Mucosa of descending colon (tissue), 3 donors: Measurements from ENCODE around the gene SSTR5. TPM values are rescaled to one million over a fixed set of nuclear protein-coding genes. Genes with fewer than 3 reads are reported as not detected.

ENCODE experiments used
- ATAC-seq: fragments of 200-7000 bp; cut with Tn5 transposase; one replicate; pipeline ENCODE4 v1.9.1; 2020; ENCODE audit warnings: mild to moderate bottlenecking, moderate library complexity
- DNase-seq, 3 donors: peaks; one replicate each; pipeline ENCODE4 v3.0.0-alpha.2; 2020
- H3K36me3 ChIP-seq: fragments of 200-600 bp; one replicate; pipeline ENCODE4 v1.8.0; 2021; ENCODE audit warnings: low read depth, mild to moderate bottlenecking
- H3K4me1 ChIP-seq: fragments of 200-600 bp; one replicate; pipeline ENCODE4 v1.8.0; 2021; ENCODE audit warnings: low read depth, mild to moderate bottlenecking
- H3K4me3 ChIP-seq: fragments of 200-600 bp; one replicate; pipeline ENCODE4 v1.8.0; 2021; ENCODE audit warnings: mild to moderate bottlenecking
- H3K9me3 ChIP-seq: fragments of 200-600 bp; one replicate; pipeline ENCODE4 v1.8.0; 2021; ENCODE audit warnings: mild to moderate bottlenecking
- CTCF ChIP-seq: fragments of 200-600 bp; IDR thresholded peaks from one replicate; pipeline ENCODE4 v1.8.0; 2022; ENCODE audit warnings: antibody characterized with exemption, mild to moderate bottlenecking
- intact Hi-C, 2 donors: fragments of 100-400 bp; cut with DNase I in 1 of 2; cut with micrococcal nuclease in 1 of 2; formaldehyde crosslinking; loops; one replicate each; pipeline versions ENCODE4 v1.11.0 to v1.11.1; 2022; cut with DNase I, micrococcal nuclease
- total RNA-seq, 3 donors: library from RNA; stranded (reverse); fragmentation: NEBNext Ultra II Directional in 2 of 3; extraction: Animal tissue kit (Norgen Biotek cat#: 25700) in 2 of 3; gene quantifications; one replicate each; pipeline versions ENCODE4 v1.2.1 to v1.2.4, GENCODE V29; 2021 to 2023
- donor health status: DM: no; HTN: no; CAD: no; lungs with moderate emphysema.
- donor health status: DM: no; HTN: no; CAD: no.
- donor health status: DM: no; HTN: yes; CAD: no.

The SSTR5 gene
- total RNA-seq, 3 donors from 2014 or later, result not detected

GRCh38 chr16:1042049-1042744, 30.4 kb upstream of the SSTR5 start:
- H3K36me3 ChIP-seq, result no peaks in the 10 kb centered on the region
- no peak for TF ChIP-seq CTCF
- no peaks in the 10 kb centered on the region for H3K9me3 ChIP-seq
- DNase-seq (no peak), ATAC-seq (no peak)
- H3K4me1 ChIP-seq, result no peaks in the 10 kb centered on the region
- intact Hi-C loops, result no loop called here
- H3K4me3 ChIP-seq, result no peak overlapping the region

GRCh38 chr16:1042866-1043265, 29.7 kb upstream of the SSTR5 start:
- no peaks in the 10 kb centered on the region for H3K4me1 ChIP-seq
- intact Hi-C loops, result no loop called here
- no peaks in the 10 kb centered on the region for H3K36me3 ChIP-seq
- no peak for ATAC-seq
- TF ChIP-seq CTCF, result no peak
- H3K4me3 ChIP-seq, result no peak overlapping the region
- H3K9me3 ChIP-seq, result no peaks in the 10 kb centered on the region
- DNase-seq, result no peak

GRCh38 chr16:1043881-1044451, 28.6 kb upstream of the SSTR5 start:
- DNase-seq (no peak), ATAC-seq (no peak)
- Histone ChIP-seq H3K4me1 (no peaks in the 10 kb centered on the region), H3K36me3 (no peaks in the 10 kb centered on the region), H3K4me3 (no peak overlapping the region), H3K9me3 (no peaks in the 10 kb centered on the region)
- TF ChIP-seq CTCF, result no peak
- intact Hi-C loops, result no loop called here

- H3K9me3 ChIP-seq, result no peaks in the 10 kb centered on the region
- H3K4me3 ChIP-seq, result no peak overlapping the region
- peak; percentile 54 for ATAC-seq
- peak in 1 of 3 donors; percentile 13 for DNase-seq
- no peaks in the 10 kb centered on the region for H3K36me3 ChIP-seq
- no peaks in the 10 kb centered on the region for H3K4me1 ChIP-seq
- no peak for TF ChIP-seq CTCF
- intact Hi-C loops, result no loop called here
Observed at GRCh38 chr16:1044460-1045309, 27.9 kb upstream of the SSTR5 start.

GRCh38 chr16:1045310-1045992, 27.1 kb upstream of the SSTR5 start:
- H3K4me1 ChIP-seq, result no peaks in the 10 kb centered on the region
- TF ChIP-seq CTCF, result no peak
- no peaks in the 10 kb centered on the region for H3K36me3 ChIP-seq
- intact Hi-C loops, result no loop called here
- DNase-seq (no peak), ATAC-seq (no peak)
- no peak overlapping the region for H3K4me3 ChIP-seq
- no peaks in the 10 kb centered on the region for H3K9me3 ChIP-seq
